HG03378 (cell line): ENCODE results near the gene HIVEP2.
"Not testable (repeated sequence)": the region's sequence is repeated elsewhere in the genome, so short reads cannot be mapped to it uniquely, and the experiment has no call there.

Source experiments
- ATAC-seq: cut with Tn5 transposase; IDR thresholded peaks from one replicate; pipeline ENCODE4 v1.9.1; 2021; ENCODE audit warnings: mild to moderate bottlenecking, moderate library complexity; ENCODE audit not compliant: unreplicated experiment

The HIVEP2 gene, protein sequence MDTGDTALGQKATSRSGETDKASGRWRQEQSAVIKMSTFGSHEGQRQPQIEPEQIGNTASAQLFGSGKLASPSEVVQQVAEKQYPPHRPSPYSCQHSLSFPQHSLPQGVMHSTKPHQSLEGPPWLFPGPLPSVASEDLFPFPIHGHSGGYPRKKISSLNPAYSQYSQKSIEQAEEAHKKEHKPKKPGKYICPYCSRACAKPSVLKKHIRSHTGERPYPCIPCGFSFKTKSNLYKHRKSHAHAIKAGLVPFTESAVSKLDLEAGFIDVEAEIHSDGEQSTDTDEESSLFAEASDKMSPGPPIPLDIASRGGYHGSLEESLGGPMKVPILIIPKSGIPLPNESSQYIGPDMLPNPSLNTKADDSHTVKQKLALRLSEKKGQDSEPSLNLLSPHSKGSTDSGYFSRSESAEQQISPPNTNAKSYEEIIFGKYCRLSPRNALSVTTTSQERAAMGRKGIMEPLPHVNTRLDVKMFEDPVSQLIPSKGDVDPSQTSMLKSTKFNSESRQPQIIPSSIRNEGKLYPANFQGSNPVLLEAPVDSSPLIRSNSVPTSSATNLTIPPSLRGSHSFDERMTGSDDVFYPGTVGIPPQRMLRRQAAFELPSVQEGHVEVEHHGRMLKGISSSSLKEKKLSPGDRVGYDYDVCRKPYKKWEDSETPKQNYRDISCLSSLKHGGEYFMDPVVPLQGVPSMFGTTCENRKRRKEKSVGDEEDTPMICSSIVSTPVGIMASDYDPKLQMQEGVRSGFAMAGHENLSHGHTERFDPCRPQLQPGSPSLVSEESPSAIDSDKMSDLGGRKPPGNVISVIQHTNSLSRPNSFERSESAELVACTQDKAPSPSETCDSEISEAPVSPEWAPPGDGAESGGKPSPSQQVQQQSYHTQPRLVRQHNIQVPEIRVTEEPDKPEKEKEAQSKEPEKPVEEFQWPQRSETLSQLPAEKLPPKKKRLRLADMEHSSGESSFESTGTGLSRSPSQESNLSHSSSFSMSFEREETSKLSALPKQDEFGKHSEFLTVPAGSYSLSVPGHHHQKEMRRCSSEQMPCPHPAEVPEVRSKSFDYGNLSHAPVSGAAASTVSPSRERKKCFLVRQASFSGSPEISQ (N-terminal part only)

DNA sequence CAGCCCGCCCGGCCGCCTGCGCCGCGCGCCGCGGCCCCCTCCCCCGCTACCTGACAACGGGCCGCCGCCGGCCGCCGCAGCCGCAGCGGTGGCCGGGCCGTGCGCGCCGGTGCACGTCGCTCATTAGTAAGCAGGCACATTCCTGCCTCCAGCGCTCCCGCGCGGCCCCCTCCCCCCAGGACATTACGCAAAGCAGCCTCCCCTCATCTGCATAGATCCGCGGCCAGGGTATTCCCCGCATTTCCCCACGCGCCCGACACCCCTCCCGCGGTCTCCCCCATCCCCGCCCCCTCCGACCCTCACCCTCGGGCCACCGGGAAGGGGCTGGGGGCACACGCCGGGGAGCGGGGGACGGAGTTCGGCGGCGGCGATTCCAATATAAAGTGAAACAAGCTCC lies at the start of gene HIVEP2:
Gene HIVEP2, minus strand, starts transcription at position 128 of the 397 bp plus-strand sequence. CDS start 170,438 bp downstream, outside the sequence.
- no peak for ATAC-seq

DNA sequence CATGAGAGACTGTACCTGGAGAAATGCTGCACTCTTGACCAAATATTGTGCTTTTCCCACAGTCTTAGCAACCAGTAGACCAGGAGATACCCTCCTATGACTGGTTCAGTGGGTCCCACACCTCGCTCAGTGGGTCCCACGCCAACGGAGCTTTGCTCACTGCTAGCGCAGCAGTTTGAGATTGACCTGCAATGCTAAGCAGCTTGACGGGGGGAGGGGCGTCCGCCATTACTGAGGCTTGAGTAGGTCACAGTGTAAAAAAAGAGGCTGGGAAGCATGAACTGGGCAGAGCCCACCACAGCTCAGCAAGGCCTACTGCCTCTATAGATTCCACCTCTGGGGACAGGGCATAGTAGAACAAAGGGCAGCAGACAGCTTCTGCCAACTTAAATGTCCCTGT lies 49.0 kb upstream of the HIVEP2 start:
- ATAC-seq, result no peak

DNA sequence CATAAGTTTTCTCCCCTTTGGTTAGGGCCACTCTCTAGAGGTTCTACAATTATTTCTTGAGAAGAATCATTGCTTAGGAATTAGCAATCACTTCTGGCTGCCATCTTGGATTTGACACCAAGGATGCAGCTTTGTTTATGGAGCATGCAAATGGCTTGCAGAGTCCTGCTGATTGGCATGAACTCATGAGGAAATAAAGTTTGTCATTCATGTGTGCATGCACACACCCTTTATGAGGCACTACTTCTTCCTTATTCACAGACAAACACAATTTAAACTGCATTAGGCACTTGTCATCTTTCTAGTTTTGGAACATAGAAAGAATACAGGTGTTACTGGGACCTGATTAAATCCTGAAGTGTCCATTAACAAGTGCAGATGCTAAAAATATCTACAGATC lies 42.5 kb upstream of the HIVEP2 start:
- no peak for ATAC-seq

DNA sequence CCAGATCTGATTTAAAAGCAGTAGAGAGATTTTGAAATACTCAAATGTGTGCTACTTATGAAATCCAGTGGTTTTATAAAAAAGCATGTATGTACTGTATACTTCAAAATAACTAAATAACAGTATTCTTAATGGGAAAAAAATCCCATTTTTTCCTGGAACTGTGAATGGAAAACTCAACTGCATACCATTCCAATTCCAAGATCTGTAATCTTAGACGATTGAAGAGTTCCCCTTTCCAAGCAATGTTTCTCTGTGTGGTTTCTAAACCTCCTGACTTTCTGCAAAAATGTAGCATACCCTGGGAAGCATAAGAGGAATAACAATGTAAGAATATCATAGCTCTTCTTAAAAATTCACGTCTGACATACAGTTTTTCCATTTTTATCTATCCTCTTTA lies 40.3 kb upstream of the HIVEP2 start:
- no peak for ATAC-seq

DNA sequence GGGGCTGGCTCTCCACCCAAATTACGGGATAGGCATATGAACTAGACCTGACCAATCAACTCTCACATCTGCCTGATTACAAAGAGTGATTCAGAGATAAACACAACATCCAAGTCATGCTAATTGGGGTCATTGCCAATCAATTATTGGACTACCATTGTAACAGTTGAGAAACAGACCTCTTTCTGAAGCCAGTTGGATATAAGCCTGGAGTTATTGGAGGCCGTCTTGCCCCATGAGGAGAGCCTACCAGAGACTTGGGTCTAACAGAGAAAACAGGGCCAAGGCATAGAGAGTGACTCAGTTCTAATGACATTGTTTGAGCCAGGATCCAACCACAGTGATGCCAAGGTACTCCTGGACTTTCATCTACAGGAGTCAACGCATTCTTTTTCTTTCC lies 39.4 kb upstream of the HIVEP2 start:
- no peak for ATAC-seq

DNA sequence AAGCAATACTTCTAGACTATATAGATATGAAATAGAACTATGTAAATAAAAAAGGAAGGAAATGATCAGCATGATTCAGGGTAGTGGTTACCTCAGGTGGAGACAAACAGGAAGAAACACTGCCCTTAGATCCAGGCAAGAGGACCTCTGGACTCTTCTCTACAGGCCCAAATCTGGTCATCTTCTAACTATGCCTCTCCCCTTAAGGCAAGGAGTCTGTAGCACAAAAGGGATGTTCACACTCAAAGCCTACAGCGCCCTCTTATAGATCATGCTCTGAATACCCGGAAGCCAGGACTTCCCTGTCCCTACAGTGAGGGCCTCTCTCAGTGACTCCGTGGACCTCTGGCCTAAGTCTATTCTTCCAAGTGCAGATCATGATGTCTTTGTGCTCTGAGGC lies 30.4 kb upstream of the HIVEP2 start:
- ATAC-seq, result no peak

DNA sequence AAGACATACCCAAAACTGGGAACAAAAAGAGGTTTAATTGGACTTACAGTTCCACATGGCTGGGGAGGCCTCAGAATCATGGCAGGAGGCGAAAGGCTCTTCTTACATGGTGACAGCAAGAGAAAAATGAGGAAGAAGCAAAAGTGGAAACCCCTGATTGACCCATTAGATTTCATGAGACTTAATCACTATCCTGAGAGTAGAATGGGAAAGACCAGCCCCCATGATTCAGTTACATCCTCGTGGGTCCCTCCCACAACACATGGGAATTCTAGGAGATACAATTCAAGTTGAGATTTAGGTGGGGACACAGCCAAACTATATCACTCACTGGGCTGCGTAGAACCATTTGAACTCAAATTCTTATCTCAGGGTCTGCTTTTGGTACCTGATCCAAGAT lies 26.0 kb upstream of the HIVEP2 start:
- not testable (repeated sequence) for ATAC-seq

DNA sequence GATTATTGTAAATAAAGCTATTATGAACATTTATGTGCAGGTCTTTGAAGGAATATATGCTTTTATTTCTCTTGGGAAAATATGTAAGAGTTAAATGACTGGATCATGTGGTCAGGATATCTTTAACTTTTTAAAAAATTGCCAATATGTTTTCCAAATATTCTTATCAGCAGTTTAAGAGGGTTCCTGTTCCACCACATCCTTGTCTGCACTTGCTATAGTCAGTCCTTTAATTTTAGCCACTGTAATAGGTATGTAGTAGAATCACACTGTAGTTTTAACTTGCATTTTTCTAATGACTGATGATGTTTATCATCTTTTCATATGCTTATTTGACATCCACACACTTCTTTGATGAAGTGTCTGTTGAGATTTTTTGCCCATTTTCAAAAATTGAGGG lies 23.6 kb upstream of the HIVEP2 start:
- no peak for ATAC-seq

DNA sequence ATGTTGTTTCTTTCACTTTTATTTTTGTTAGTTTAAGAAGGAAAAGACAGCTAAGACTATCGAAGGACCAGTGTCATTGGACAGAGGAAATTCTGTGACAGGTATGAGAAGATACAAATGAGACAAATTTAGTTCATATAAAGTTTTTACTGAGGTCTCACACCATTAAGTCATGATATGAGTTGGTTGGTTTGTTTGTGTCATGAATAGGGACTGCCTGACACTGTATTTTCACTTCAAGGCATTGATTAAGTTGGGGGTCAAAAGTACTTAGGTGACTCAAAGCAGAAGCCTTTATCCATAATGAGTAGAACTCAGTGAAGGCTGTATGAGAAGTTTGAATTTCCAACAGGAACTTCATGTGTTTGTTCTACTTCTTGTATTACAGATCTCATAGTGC lies 21.3 kb upstream of the HIVEP2 start:
- ATAC-seq, result no peak

DNA sequence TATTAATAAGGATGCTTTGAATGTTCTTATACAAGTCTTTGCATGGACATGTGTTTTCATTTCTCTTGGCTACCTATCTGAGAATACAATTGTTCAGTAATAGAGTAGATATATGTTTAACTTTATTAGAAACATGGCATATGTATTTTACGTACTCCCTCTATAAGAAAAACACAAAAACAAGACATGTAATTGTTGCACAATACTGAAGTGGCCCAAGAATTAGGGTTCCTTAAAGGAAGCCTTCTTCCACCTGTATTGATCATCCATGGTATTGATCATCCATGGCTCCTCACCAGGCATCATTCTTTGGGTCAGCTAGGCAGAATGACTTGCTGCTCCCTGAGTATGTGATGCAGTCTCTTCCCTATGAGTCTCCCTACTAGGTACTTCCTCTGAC lies 20.2 kb upstream of the HIVEP2 start:
- no peak for ATAC-seq

DNA sequence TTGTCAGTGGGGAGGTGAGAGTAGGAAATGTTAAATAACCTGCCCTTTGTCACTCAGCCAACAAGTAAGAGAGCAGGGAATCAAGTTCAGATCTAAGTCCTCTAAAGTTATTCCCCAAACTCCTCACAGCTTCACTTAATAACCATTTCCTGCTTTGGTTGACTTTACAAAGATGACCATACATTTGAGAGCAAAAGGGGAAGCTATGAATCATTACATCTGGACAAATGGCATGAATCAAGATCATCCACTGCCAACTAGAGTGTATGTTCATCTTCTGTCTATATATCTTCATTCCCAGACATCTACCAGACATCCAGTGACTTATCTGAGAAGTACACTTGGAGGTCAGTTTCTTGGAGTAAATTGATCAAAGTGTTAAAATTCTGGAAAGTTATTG lies 15.1 kb upstream of the HIVEP2 start:
- ATAC-seq, result no peak

DNA sequence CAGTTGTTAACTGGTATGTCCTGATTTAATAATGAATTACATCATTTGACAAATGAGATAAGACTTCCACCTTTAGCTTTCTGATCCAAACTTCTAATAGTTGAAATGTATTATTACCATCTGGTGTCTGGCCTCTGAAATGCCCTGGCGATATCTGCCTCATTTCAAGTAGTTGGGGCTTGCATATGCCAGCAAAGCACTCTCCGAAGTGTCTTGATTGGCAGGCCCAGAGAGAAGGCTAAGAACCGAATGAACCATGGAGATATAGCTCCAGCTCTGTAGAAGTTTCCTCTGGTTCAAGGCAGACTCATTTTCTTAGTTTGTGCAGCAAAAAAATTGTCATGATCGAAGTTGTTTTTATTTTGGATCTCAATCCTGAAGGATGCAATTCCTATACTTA lies 13.4 kb upstream of the HIVEP2 start:
- no peak for ATAC-seq

DNA sequence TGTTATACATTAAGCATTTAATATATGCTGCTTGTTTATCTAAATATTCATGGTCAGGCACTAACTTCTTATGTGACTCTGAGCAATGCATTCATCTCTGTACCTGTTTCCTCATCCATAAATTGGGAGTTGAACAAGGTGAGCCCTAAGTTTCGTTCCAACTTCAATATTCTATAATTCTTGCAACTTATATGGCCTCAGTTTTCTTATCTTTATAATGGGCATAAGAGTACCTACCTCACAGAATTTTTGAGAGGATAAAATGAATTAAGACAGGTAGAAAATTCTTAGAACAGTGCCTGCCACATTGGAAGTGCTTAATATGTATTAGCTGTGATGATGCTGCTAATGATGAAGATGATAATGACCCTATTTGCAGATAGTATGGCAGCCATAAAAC lies 11.8 kb upstream of the HIVEP2 start:
- ATAC-seq, result no peak

DNA sequence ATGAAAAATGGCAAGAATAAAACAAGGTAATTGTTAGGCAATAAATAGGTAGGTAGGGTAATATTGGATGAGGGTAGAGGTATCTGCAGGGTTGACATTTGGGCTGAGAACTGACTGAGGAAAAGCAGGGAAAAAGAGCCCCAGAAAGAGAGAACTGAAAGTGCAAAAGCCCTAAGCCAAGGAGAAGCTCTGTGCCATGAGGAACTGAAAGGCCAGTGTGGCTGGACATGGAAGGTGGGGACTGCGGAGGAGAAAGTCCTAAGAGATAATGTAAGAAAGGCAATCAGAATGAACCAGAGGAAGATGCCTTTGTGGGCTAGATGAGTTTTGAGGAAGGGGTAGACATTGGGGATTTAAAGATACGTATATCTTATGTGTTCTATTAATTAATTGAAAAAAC lies 9.9 kb upstream of the HIVEP2 start:
- ATAC-seq, result no peak

DNA sequence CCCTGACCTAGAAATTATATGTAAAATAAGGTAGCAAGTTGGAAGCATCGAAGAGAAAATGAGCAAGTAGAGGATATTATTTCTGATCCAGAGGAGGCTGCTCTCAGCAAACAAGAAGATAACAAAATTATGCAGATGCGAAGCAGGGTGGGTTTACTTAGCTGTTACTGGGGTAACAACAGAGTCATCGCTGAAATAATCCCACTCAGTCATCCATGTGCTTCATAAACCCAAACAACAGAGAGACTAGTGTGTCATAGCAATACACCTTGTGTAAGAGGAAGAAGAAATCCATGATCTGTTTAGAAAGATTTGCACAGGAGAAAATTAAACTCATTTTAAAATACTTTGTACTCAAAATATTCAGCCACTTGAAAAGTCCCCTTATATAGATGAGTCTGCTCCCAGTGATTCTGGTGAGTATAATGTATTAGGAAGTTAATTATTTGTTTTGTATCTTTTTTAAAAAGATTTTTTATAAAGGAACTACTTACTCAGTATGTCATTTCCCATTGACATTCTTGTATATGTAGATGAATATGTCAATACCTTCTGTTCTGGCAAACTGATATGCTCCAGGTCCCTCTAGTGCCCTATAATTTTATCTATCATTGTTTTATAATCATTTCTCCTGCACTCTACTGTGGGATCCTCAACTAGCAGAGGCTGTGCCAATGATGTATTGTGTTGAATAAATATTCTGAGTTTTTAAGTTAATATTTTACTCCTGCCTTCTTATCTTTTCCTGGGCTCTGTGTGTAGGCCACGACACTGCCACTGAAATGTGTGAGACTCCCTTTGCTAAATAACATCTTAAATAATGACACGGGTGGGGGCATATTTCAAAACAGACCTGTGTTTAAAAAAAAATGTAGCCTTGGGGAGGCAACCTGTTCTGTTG lies 8.6 kb upstream of the HIVEP2 start:
- ATAC-seq, result no peak

DNA sequence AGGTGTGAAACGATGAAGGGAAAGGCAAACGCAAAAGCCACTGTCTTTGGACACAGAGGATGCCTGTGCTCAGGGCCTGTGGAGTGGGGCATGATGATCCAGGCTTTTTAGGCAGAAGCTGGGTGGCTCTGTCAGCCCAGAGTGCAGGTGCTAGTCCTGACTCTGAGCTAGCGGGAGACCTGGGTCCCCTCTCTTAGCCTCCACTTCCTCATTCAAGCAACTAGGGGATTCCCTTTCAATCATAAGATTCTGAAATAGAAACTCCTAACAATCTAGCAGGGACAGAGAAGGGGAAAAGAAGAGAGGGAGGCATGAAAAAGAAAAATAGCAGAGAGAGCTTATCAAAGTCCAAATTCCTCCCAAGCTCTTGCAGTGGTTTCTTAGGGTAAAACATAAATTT lies 7.6 kb upstream of the HIVEP2 start:
- ATAC-seq, result peak; percentile 65

DNA sequence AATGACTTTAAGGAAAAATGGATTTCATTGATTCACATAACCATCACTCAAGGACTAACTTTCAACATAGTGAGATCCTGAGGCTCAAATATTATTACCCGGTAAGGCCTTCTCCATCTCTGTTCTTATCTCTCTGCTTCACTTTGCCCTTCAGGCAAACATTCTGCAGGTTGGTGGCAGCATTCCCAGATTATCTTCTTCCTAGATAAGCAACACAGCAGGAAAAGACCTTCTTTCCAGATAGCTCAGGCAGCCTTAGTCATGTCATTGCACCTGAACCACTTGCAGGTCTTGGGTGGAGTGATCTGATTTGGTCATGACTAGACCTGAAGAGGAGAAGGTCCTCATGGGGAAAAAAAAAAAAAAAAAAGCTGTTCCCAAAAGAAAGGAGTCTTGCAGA lies 5.3 kb upstream of the HIVEP2 start:
- ATAC-seq, result no peak

DNA sequence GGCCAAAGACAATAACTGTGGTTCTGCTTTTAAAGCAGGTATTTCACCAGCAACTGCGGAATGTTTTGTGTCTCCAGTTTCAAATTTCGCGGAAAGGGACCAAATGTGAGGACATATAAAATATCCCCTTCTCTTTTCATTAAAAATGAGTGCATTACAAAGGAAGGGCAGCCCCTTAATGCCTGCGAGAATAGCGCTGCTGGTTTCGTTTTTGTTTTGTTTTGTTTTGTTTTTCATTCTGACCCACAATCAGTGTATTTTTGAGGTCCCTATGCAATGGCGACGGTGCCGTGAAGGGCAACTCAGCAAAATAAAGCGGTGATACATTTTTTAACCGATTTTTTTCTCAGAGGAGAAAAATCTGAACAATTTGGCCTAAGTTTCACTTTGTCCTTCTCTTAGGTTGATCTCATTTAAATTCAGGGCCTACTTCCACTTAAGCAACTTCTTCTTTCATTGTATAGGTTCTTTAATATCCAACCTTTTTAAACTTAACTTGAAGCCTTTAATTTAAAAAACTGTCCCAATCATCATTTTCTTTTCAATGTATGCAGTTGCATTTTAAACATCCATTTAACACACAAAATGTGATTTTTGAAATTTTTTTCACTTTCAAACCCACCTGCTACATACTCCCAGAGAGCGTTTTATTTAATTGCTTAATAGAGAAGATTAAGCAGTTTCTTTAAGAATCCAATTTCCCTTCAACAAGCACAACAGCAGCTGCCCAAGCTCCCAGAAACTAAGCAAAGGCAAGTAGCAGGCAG lies 2.9 kb upstream of the HIVEP2 start:
- peak; percentile 30 for ATAC-seq

DNA sequence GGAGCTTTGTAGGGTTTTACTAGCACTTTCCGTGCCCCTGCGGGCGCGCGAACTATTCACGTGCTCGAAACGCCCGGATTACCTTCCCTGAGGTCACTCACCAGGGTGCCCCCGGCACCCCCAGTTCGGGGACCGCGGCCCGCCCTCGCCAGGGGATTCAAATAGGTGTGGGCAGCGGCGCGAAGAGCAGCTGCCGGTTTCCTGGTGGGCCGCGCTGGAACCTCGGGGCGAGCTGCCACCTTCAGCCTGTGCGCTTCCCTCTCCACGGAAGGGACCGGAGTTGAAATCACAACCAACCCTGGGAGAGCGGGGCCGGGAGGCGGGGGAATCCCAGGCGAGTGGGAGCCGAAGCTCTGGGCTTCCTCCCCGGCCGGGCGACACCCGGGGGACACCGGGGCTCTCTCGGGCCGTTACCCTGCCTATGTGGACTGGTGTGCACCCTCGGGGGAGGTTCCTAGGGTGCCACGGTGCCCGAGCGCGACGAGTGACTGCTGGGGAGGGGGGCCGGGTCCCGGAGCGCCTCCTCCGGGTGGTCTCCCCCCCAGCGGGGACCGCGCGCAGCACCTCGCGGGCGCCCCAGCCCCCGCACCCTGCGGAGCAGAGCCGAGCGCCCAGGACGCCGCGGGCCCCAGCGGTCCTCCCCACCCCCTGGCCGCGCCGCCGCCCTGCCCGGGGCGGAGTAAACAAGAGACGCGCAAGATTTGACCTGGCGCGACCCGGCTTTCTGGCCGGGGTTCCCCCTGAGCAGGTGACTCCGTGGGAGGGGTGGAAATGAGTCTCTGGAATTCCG lies 2.1 kb upstream of the HIVEP2 start:
- peak; percentile 55 for ATAC-seq
